Endothelial cell (in vitro differentiated cells): ENCODE data around the gene ARCN1. TPM values are rescaled to one million over a fixed set of nuclear protein-coding genes. Genes with fewer than 3 reads are reported as not detected.
"Not testable (repeated sequence)": the region's sequence is repeated elsewhere in the genome, so short reads cannot be mapped to it uniquely, and the experiment has no call there.

Source experiments
- DNase-seq: peaks from one replicate; pipeline ENCODE4 v3.0.0; 2021; ENCODE audit warnings: low spot score
- H3K27ac Mint-ChIP-seq: one replicate; pipeline ENCODE4 v1.8.0; 2021; ENCODE audit warnings: mixed read lengths, inconsistent platforms; ENCODE audit not compliant: unreplicated experiment
- H3K27me3 Mint-ChIP-seq: one replicate; pipeline ENCODE4 v1.8.0; 2021; ENCODE audit warnings: mild to moderate bottlenecking, moderate library complexity, mixed read lengths, inconsistent platforms; ENCODE audit not compliant: unreplicated experiment
- H3K36me3 Mint-ChIP-seq: one replicate; pipeline ENCODE4 v1.8.0; 2021; ENCODE audit warnings: mild to moderate bottlenecking, low read depth, mixed read lengths, inconsistent platforms; ENCODE audit not compliant: unreplicated experiment
- H3K4me1 Mint-ChIP-seq: one replicate; pipeline ENCODE4 v1.8.0; 2021; ENCODE audit warnings: mild to moderate bottlenecking, mixed read lengths, inconsistent platforms; ENCODE audit not compliant: unreplicated experiment
- H3K4me3 Mint-ChIP-seq: one replicate; pipeline ENCODE4 v1.8.0; 2021; ENCODE audit warnings: mild to moderate bottlenecking, mixed read lengths, inconsistent platforms; ENCODE audit not compliant: unreplicated experiment
- H3K9me3 Mint-ChIP-seq: one replicate; pipeline ENCODE4 v1.8.0; 2021; ENCODE audit warnings: mixed read lengths, inconsistent platforms; ENCODE audit not compliant: unreplicated experiment
- CTCF ChIP-seq: fragments of 200-600 bp; sonication (generic); IDR thresholded peaks from one replicate; pipeline ENCODE4 v1.5.0; 2021; ENCODE audit warnings: antibody characterized with exemption; ENCODE audit not compliant: unreplicated experiment
- total RNA-seq: library from RNA; stranded (reverse); fragmentation: NEBNext Ultra II Directional; extraction: Animal tissue kit (Norgen Biotek cat#: 25700); gene quantifications from one replicate; pipeline ENCODE4 v1.2.1, GENCODE V29; 2021; ENCODE audit not compliant: unreplicated experiment

Gene ARCN1
- total RNA-seq, 1 donor from 2014 or later, result 145 TPM

- DNase-seq, result no peak
- no peak for TF ChIP-seq CTCF
- H3K4me3 Mint-ChIP-seq, result no peak overlapping the region
- no peaks in the 10 kb centered on the region for H3K9me3 Mint-ChIP-seq
- H3K27me3 Mint-ChIP-seq, result no peaks in the 10 kb centered on the region
- H3K27ac Mint-ChIP-seq, result no peak overlapping the region
- peaks cover 23% of the 10 kb centered on the region for H3K36me3 Mint-ChIP-seq
- no peaks in the 10 kb centered on the region for H3K4me1 Mint-ChIP-seq
Observed at GRCh38 chr11:118552341-118552740, 19.9 kb upstream of the ARCN1 start.

- no peak for TF ChIP-seq CTCF
- Mint-ChIP-seq H3K4me3 (no peak overlapping the region), H3K9me3 (no peaks in the 10 kb centered on the region), H3K36me3 (peaks cover 13% of the 10 kb centered on the region), H3K27ac (no peak overlapping the region), H3K4me1 (peaks cover 9% of the 10 kb centered on the region), H3K27me3 (no peaks in the 10 kb centered on the region)
- no peak for DNase-seq
Observed at GRCh38 chr11:118560806-118561205, 11.4 kb upstream of the ARCN1 start.

- peak overlapping the region; percentile 83 for H3K27ac Mint-ChIP-seq
- peaks cover 9% of the 10 kb centered on the region for H3K4me1 Mint-ChIP-seq
- no peak for TF ChIP-seq CTCF
- no peaks in the 10 kb centered on the region for H3K36me3 Mint-ChIP-seq
- H3K9me3 Mint-ChIP-seq, result no peaks in the 10 kb centered on the region
- H3K4me3 Mint-ChIP-seq, result peak overlapping the region; percentile 78
- no peak for DNase-seq
- no peaks in the 10 kb centered on the region for H3K27me3 Mint-ChIP-seq
Observed at GRCh38 chr11:118565051-118565450, 7.2 kb upstream of the ARCN1 start.

GRCh38 chr11:118569670-118570069 lies 2.5 kb upstream of the ARCN1 start:
- no peaks in the 10 kb centered on the region for H3K36me3 Mint-ChIP-seq
- no peak overlapping the region for H3K4me3 Mint-ChIP-seq
- peaks cover 19% of the 10 kb centered on the region for H3K4me1 Mint-ChIP-seq
- peaks cover 6% of the 10 kb centered on the region for H3K27me3 Mint-ChIP-seq
- H3K27ac Mint-ChIP-seq, result no peak overlapping the region
- DNase-seq, result no peak
- no peak for TF ChIP-seq CTCF
- no peaks in the 10 kb centered on the region for H3K9me3 Mint-ChIP-seq

- no peak for DNase-seq
- Mint-ChIP-seq H3K27me3 (peaks cover 6% of the 10 kb centered on the region), H3K9me3 (no peaks in the 10 kb centered on the region), H3K4me1 (peaks cover 18% of the 10 kb centered on the region), H3K4me3 (no peak overlapping the region), H3K27ac (no peak overlapping the region), H3K36me3 (no peaks in the 10 kb centered on the region)
- no peak for TF ChIP-seq CTCF
Observed at GRCh38 chr11:118570787-118571186, 1.4 kb upstream of the ARCN1 start.

GRCh38 chr11:118571701-118572060 lies 528 bp upstream of the ARCN1 start:
- not testable (repeated sequence) for DNase-seq, H3K36me3 Mint-ChIP-seq, H3K9me3 Mint-ChIP-seq, H3K27me3 Mint-ChIP-seq
- Mint-ChIP-seq H3K27ac (peak overlapping the region; percentile 61), H3K4me1 (peaks cover 18% of the 10 kb centered on the region), H3K4me3 (peak overlapping the region; percentile 98)
